Progenitor cell of endocrine pancreas (in vitro differentiated cells): ENCODE results near the gene GRIK3. TPM values are rescaled to one million over a fixed set of nuclear protein-coding genes. Genes with fewer than 3 reads are reported as not detected.

Source experiments
- DNase-seq: peaks from one replicate; pipeline ENCODE4 v3.0.0; 2021; ENCODE audit warnings: low spot score; ENCODE audit not compliant: unreplicated experiment
- H3K27ac Mint-ChIP-seq: 2 replicates; pipeline ENCODE4 v1.8.0; 2021; ENCODE audit warnings: mild to moderate bottlenecking, moderate library complexity, mixed read lengths
- H3K27me3 Mint-ChIP-seq: 2 replicates; pipeline ENCODE4 v1.8.0; 2021; ENCODE audit warnings: mixed read lengths
- H3K36me3 Mint-ChIP-seq: 2 replicates; pipeline ENCODE4 v1.8.0; 2022; ENCODE audit warnings: mixed read lengths; ENCODE audit not compliant: insufficient read depth
- H3K4me1 Mint-ChIP-seq: 2 replicates; pipeline ENCODE4 v1.8.0; 2021; ENCODE audit warnings: low read depth, mixed read lengths
- H3K4me3 Mint-ChIP-seq: 2 replicates; pipeline ENCODE4 v1.8.0; 2021; ENCODE audit warnings: low read depth, mild to moderate bottlenecking, moderate library complexity, mixed read lengths
- H3K9me3 Mint-ChIP-seq: 2 replicates; pipeline ENCODE4 v1.8.0; 2021; ENCODE audit warnings: low read depth, mixed read lengths
- total RNA-seq: library from RNA; stranded (reverse); gene quantifications from 2 replicates; pipeline ENCODE4 v1.2.1, GENCODE V29; 2021
- TF ChIP-seq, protein P1 (sequence below): fragments of 200-600 bp; sonication (generic); IDR thresholded peaks from one replicate; pipeline ENCODE4 v1.5.0; 2021; ENCODE audit warnings: antibody characterized with exemption, mild to moderate bottlenecking; ENCODE audit not compliant: unreplicated experiment

GRIK3 gene
- total RNA-seq, 1 donor from 2014 or later = 0.41 TPM

DNA sequence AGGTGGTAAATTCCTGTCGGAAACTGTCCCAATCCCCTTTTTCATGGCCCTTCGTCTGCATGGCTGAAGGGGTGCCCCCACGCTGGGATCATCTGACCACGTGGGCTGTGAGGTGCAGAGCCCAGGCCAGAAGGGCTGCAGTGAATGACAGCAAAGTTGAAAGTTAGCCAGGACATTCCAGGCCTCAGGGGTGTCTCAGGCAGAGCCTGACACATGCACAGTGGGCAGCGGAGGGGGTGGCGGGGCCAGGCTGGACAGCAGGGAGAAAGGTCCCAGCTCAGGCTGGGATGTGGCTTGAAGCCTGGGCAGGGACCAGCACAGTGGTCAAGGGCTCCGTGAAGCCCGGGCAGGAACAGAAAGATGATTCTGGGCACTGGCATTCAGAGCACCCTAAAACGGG, 49.6 kb downstream of the GRIK3 start:
- DNase-seq = no peak
- TF ChIP-seq, protein P1, sequence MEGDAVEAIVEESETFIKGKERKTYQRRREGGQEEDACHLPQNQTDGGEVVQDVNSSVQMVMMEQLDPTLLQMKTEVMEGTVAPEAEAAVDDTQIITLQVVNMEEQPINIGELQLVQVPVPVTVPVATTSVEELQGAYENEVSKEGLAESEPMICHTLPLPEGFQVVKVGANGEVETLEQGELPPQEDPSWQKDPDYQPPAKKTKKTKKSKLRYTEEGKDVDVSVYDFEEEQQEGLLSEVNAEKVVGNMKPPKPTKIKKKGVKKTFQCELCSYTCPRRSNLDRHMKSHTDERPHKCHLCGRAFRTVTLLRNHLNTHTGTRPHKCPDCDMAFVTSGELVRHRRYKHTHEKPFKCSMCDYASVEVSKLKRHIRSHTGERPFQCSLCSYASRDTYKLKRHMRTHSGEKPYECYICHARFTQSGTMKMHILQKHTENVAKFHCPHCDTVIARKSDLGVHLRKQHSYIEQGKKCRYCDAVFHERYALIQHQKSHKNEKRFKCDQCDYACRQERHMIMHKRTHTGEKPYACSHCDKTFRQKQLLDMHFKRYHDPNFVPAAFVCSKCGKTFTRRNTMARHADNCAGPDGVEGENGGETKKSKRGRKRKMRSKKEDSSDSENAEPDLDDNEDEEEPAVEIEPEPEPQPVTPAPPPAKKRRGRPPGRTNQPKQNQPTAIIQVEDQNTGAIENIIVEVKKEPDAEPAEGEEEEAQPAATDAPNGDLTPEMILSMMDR = no peak
- no peaks in the 10 kb centered on the region for H3K36me3 Mint-ChIP-seq
- peaks cover 41% of the 10 kb centered on the region for H3K27me3 Mint-ChIP-seq
- H3K4me1 Mint-ChIP-seq = peaks cover 3% of the 10 kb centered on the region
- no peaks in the 10 kb centered on the region for H3K9me3 Mint-ChIP-seq
- no peak overlapping the region for H3K27ac Mint-ChIP-seq
- H3K4me3 Mint-ChIP-seq = no peak overlapping the region

DNA sequence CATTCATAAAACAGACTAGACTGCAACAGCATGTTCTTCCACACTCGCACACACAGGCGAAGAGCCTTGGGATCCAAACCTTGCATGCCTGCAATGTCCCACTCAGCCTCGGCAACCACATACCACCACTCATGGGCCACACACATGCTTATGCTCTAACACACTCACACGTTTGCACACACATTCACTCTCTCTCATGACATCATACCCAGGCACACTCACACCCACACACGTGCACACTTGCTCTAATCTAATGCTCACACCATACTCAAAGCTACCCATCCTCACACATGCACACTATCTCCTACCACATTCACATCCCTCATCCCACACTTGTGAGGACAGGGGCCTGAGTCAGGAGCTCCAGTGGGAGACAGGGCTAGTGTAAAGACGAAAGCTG, 50.3 kb downstream of the GRIK3 start:
- Mint-ChIP-seq H3K27ac (no peak overlapping the region), H3K4me1 (peaks cover 1% of the 10 kb centered on the region), H3K36me3 (no peaks in the 10 kb centered on the region), H3K4me3 (no peak overlapping the region), H3K27me3 (peaks cover 46% of the 10 kb centered on the region), H3K9me3 (no peaks in the 10 kb centered on the region)
- no peak for DNase-seq
- TF ChIP-seq, protein P1 = no peak

DNA sequence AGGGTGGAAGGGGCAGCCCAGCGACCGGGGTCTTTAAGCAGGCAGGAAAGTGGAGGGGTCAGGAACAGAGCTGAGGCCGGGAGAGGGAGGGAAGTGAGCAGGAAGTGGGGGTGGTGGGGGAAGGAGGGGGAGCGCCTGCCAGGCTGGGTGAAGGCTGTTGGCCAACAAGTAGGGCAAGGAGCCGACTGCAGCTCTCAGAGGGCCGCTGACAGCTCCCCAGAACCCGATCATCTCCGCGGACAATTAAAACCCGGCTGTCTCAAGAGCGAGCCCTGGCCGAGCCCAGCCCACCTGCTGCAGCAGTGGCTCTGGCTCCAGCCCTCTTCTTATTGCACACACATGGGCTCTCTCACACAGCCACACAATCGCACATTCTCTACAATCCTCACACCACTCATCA, 51.6 kb downstream of the GRIK3 start:
- Mint-ChIP-seq H3K4me3 (no peak overlapping the region), H3K36me3 (no peaks in the 10 kb centered on the region), H3K9me3 (peaks cover 2% of the 10 kb centered on the region), H3K4me1 (no peaks in the 10 kb centered on the region), H3K27ac (no peak overlapping the region), H3K27me3 (peaks cover 48% of the 10 kb centered on the region)
- TF ChIP-seq, protein P1 = no peak
- DNase-seq = no peak

DNA sequence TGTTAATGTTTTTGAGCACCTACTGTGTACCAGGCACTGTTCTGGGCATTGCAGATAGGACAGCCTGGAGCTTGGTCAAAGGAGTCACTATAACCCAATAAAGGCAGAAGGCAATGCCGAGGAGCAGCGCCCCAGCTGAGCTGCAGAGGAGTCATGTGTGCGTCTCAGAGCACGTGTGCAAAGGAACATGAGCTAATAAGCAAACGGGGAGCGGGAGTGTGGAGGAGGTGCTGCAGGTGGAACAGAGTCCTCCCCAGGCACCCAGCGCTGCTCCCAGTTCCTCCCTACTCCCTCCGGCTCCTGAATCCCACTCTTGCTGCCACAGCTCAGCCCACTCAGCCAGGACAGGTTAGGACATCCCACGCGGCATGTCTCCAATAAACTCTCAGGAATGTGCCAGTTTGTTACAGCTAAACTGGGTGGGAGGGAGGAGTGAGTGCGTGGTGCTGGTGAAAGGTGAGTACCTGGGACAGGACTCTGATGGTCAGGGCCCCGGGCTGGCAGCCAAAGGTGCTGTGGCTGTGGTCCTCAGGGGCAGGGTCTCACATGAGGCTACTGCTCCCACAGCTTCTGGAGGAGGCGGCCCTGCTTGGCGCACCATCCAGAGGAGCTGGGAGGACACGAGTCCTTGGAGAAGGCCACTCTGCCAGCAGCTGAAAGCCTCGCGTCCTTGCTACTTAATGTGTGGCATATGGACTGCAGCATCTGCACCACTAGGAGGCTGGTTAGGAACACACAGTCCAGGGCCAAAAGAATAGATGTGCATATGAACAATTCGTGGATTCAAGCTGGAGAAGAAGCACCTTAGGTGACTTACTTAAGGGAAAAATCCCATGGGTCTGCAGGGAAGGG, 52.3 kb downstream of the GRIK3 start:
- TF ChIP-seq, protein P1 = no peak
- Mint-ChIP-seq H3K27me3 (peaks cover 49% of the 10 kb centered on the region), H3K27ac (no peak overlapping the region), H3K9me3 (peaks cover 2% of the 10 kb centered on the region), H3K4me1 (no peaks in the 10 kb centered on the region), H3K36me3 (no peaks in the 10 kb centered on the region), H3K4me3 (no peak overlapping the region)
- DNase-seq = no peak

DNA sequence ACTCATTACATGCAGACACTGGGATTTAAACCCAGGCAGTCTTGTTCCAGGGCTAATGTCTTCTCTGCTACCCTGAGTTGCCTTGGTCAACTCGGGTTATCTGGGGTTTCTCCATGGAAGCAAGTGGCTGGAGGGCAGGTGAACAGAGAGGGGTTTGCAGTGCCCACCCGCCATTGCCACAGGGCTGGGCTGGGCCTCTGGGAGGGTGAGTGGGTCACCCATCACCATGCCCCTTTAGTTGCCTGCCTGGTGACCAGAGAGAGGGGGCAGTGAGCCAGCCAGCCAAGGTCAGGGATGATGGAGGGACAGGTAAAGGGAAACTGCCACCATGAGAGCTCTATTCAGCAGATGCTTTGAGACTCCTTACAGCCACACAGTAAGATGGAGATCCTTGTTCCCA, 53.2 kb downstream of the GRIK3 start:
- H3K36me3 Mint-ChIP-seq = no peaks in the 10 kb centered on the region
- H3K9me3 Mint-ChIP-seq = peaks cover 2% of the 10 kb centered on the region
- no peak overlapping the region for H3K27ac Mint-ChIP-seq
- no peak for DNase-seq
- no peak overlapping the region for H3K4me3 Mint-ChIP-seq
- TF ChIP-seq, protein P1 = no peak
- no peaks in the 10 kb centered on the region for H3K4me1 Mint-ChIP-seq
- H3K27me3 Mint-ChIP-seq = peaks cover 50% of the 10 kb centered on the region
